Measurements from ENCODE around the gene THSD7A.

DNA sequence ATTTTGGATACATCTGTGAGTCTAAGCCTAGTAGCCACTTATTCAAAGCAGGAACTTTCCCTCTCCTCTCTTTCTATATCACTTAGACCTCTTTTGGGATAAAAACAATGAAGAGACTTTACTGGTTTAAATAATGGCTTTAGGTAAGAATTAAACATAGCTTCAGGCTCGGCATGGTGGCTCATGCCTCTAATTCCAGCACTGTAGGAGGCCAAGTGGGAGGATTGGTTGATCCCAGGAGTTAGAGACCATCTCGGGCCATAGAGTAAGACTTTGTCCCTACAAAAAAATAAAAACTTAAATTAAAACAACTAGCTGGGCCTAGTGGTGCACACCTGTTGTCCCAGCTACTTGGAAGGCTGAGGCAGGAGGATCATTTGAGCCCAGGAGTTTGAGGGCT lies 304.3 kb downstream of the THSD7A start:
- TF ChIP-seq GABPA (IDR thresholded peaks at IDR 0.05 in 1 of 2, conservative IDR thresholded peaks at IDR 0.05 in 1 of 2) (no peak), NR2F2 (IDR thresholded peaks at IDR 0.05) (no peak), RXRA (IDR thresholded peaks at IDR 0.05) (no peak), RAD21 (IDR thresholded peaks at IDR 0.05) (no peak), TAF1 (conservative IDR thresholded peaks at IDR 0.05) (no peak), EGR1 (IDR thresholded peaks at IDR 0.05; ENCODE audit: low read depth in 2 of 2) (no peak), SP1 (IDR thresholded peaks at IDR 0.05) (no peak)
- TF ChIP-seq, protein P1, sequence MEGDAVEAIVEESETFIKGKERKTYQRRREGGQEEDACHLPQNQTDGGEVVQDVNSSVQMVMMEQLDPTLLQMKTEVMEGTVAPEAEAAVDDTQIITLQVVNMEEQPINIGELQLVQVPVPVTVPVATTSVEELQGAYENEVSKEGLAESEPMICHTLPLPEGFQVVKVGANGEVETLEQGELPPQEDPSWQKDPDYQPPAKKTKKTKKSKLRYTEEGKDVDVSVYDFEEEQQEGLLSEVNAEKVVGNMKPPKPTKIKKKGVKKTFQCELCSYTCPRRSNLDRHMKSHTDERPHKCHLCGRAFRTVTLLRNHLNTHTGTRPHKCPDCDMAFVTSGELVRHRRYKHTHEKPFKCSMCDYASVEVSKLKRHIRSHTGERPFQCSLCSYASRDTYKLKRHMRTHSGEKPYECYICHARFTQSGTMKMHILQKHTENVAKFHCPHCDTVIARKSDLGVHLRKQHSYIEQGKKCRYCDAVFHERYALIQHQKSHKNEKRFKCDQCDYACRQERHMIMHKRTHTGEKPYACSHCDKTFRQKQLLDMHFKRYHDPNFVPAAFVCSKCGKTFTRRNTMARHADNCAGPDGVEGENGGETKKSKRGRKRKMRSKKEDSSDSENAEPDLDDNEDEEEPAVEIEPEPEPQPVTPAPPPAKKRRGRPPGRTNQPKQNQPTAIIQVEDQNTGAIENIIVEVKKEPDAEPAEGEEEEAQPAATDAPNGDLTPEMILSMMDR (IDR thresholded peaks at IDR 0.05; ENCODE audit: low read depth, low read length, missing input control), result no peak
- TF ChIP-seq, protein P2, sequence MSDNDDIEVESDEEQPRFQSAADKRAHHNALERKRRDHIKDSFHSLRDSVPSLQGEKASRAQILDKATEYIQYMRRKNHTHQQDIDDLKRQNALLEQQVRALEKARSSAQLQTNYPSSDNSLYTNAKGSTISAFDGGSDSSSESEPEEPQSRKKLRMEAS (IDR thresholded peaks at IDR 0.05), result no peak
- TF ChIP-seq, protein P3, sequence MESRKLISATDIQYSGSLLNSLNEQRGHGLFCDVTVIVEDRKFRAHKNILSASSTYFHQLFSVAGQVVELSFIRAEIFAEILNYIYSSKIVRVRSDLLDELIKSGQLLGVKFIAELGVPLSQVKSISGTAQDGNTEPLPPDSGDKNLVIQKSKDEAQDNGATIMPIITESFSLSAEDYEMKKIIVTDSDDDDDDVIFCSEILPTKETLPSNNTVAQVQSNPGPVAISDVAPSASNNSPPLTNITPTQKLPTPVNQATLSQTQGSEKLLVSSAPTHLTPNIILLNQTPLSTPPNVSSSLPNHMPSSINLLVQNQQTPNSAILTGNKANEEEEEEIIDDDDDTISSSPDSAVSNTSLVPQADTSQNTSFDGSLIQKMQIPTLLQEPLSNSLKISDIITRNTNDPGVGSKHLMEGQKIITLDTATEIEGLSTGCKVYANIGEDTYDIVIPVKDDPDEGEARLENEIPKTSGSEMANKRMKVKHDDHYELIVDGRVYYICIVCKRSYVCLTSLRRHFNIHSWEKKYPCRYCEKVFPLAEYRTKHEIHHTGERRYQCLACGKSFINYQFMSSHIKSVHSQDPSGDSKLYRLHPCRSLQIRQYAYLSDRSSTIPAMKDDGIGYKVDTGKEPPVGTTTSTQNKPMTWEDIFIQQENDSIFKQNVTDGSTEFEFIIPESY (IDR thresholded peaks at IDR 0.05), result no peak
- TF ChIP-seq, protein P4, sequence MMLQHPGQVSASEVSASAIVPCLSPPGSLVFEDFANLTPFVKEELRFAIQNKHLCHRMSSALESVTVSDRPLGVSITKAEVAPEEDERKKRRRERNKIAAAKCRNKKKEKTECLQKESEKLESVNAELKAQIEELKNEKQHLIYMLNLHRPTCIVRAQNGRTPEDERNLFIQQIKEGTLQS (IDR thresholded peaks at IDR 0.05), result no peak

Measured in liver (tissue), 3 donors.